Left ventricle myocardium inferior (tissue), 1 donor: ENCODE measurements around the gene NLRC5. TPM values are rescaled to one million over a fixed set of nuclear protein-coding genes. Genes with fewer than 3 reads are reported as not detected.

ENCODE experiments used
- DNase-seq: peaks from one replicate; pipeline ENCODE4 v3.0.0-alpha.2; 2020
- H3K27ac ChIP-seq: fragments of 200-600 bp; replicated peaks from 2 replicates; pipeline ENCODE4 v1.8.0; 2021
- H3K27me3 ChIP-seq: fragments of 200-600 bp; 2 replicates; pipeline ENCODE4 v1.8.0; 2021; ENCODE audit warnings: low read depth
- H3K36me3 ChIP-seq: fragments of 200-600 bp; 2 replicates; pipeline ENCODE4 v1.8.0; 2021
- H3K4me1 ChIP-seq: fragments of 200-600 bp; 2 replicates; pipeline ENCODE4 v1.8.0; 2021
- H3K4me3 ChIP-seq: fragments of 200-600 bp; 2 replicates; pipeline ENCODE4 v1.8.0; 2021; ENCODE audit warnings: mild to moderate bottlenecking, moderate library complexity
- H3K9me3 ChIP-seq: fragments of 200-600 bp; replicated peaks from 2 replicates; pipeline ENCODE4 v1.8.0; 2021
- CTCF ChIP-seq: fragments of 200-600 bp; IDR thresholded peaks from 2 replicates; pipeline ENCODE4 v1.8.0; 2021; ENCODE audit warnings: antibody characterized with exemption, mild to moderate bottlenecking, borderline replicate concordance
- intact Hi-C: fragments of 100-400 bp; cut with micrococcal nuclease; formaldehyde crosslinking; loops from one replicate; pipeline ENCODE4 v1.11.0; 2022
- total RNA-seq: library from RNA; stranded (reverse); fragmentation: NEBNext Ultra II Directional; extraction: Animal tissue kit (Norgen Biotek cat#: 25700); gene quantifications from one replicate; pipeline ENCODE4 v1.2.1, GENCODE V29; 2021
- donor health status: DM: no; HTN: yes; CAD: no; lungs with severe emphysema.

NLRC5 gene
- total RNA-seq, 1 donor from 2014 or later: 6.6 TPM

GRCh38 chr16:56953006-56953405 lies 36.4 kb upstream of the NLRC5 start:
- H3K27me3 ChIP-seq: no peaks in the 10 kb centered on the region
- no peak overlapping the region for H3K4me3 ChIP-seq
- intact Hi-C loops: no loop called here
- no peaks in the 10 kb centered on the region for H3K36me3 ChIP-seq
- no peaks in the 10 kb centered on the region for H3K9me3 ChIP-seq
- H3K27ac ChIP-seq: no peak overlapping the region
- H3K4me1 ChIP-seq: no peaks in the 10 kb centered on the region
- no peak for DNase-seq
- no peak for TF ChIP-seq CTCF

DNA sequence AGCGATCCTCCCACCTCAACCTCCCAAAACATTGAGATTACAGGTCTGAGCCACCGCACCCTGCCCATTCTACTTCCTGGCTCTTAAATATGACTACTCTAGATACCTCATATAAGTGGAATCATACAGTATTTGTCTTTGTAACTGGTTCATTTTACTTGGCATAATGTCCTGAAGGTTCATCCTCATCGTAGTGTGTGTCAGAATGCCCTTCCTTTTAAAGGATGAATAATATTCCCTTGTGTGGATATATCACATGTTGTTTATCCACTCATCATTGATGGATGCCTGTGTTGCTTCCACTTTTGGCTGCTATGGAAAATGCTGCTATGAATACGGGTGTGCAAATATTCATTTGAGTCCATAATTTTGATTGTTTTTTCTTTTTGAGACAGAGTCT lies 33.3 kb upstream of the NLRC5 start:
- no peak for TF ChIP-seq CTCF
- H3K27ac ChIP-seq: no peak overlapping the region
- intact Hi-C loops: no loop called here

GRCh38 chr16:56956756-56957155 lies 32.6 kb upstream of the NLRC5 start:
- peaks cover 24% of the 10 kb centered on the region for H3K4me1 ChIP-seq
- H3K36me3 ChIP-seq: no peaks in the 10 kb centered on the region
- no peak for DNase-seq
- TF ChIP-seq CTCF: no peak
- H3K27ac ChIP-seq: no peak overlapping the region
- H3K4me3 ChIP-seq: no peak overlapping the region
- intact Hi-C loops: no loop called here
- H3K9me3 ChIP-seq: no peaks in the 10 kb centered on the region
- no peaks in the 10 kb centered on the region for H3K27me3 ChIP-seq

More for the DNA sequence above, 33.3 kb upstream of the NLRC5 start:
- DNase-seq: no peak
- Histone ChIP-seq H3K27me3 (no peaks in the 10 kb centered on the region), H3K4me3 (no peak overlapping the region), H3K9me3 (no peaks in the 10 kb centered on the region), H3K36me3 (no peaks in the 10 kb centered on the region), H3K4me1 (peaks cover 17% of the 10 kb centered on the region)

DNA sequence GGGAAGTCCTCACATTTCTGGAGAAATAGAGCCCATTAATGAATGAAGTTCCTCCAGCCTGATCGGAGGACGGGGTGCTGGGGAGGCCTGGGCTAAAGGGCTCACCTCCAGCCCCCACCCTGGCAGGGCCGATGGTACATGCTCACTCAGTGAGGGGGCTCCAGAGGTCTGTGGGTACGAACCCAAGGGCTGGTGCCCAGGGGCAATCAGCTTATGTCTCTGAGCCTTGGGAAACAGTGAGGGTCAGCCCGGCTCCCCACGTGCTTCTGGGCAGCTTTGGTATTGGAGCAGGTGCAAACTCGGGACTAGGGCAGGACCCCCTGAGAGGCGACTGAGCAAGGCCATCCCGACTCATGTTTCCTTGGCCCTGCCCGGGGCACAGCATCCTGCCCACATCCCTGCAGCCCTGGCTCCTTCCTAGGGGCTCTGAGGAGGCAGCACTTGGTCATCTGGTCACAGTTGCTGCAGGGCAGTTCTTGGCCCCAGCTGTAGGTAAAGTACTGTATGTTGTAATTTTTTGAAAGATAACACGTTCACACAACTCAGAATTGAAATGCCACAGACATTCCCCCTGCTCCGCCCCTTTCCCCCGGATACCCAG lies 28.6 kb upstream of the NLRC5 start:
- no peak for TF ChIP-seq CTCF
- peaks cover 52% of the 10 kb centered on the region for H3K4me1 ChIP-seq
- intact Hi-C loops: no loop called here
- no peak for DNase-seq
- no peak overlapping the region for H3K4me3 ChIP-seq
- no peaks in the 10 kb centered on the region for H3K27me3 ChIP-seq
- no peaks in the 10 kb centered on the region for H3K36me3 ChIP-seq
- H3K9me3 ChIP-seq: no peaks in the 10 kb centered on the region
- H3K27ac ChIP-seq: peak overlapping the region; percentile 71

GRCh38 chr16:56961386-56961785 lies 28.0 kb upstream of the NLRC5 start:
- no peaks in the 10 kb centered on the region for H3K9me3 ChIP-seq
- peak overlapping the region; percentile 24 for H3K4me3 ChIP-seq
- H3K27ac ChIP-seq: peak overlapping the region; percentile 71
- H3K27me3 ChIP-seq: no peaks in the 10 kb centered on the region
- no peaks in the 10 kb centered on the region for H3K36me3 ChIP-seq
- no peak for DNase-seq
- no peak for TF ChIP-seq CTCF
- intact Hi-C loops: no loop called here
- peaks cover 58% of the 10 kb centered on the region for H3K4me1 ChIP-seq
